H1 (cell line): ENCODE data around the gene HACD1. TPM values are rescaled to one million over a fixed set of nuclear protein-coding genes. Genes with fewer than 3 reads are reported as not detected.

ENCODE experiments used
- CTCF ChIA-PET: fragments of 300-600 bp; sonication (Branson Sonifier 250); formaldehyde crosslinking; loops from one replicate; lab custom pipeline; 2021; ENCODE audit not compliant: partially characterized antibody; lab: Charles Lee
- POLR2A ChIA-PET: fragments of 300-600 bp; sonication (Branson Sonifier 250); formaldehyde crosslinking; loops from one replicate; lab custom pipeline; 2021; ENCODE audit warnings: inconsistent platforms; ENCODE audit not compliant: partially characterized antibody; lab: Charles Lee
- DNase-seq, 2 experiments: peaks; one replicate each; pipeline versions ENCODE4 v3.0.0 to v3.0.0-alpha.2; 2010 to 2022; ENCODE audit warnings: low spot score in 2 of 2, low read depth in 1 of 2, mixed read lengths in 1 of 2
- FAIRE-seq: peaks from 2 replicates; lab custom pipeline; 2011; peaks lifted over from hg19 to GRCh38; lab: Jason Lieb, UNC
- H2AFZ ChIP-seq: 2 replicates; pipeline ENCODE4 v1.8.1; 2012; ENCODE audit warnings: low read length, inconsistent platforms
- H2AK5ac ChIP-seq: 2 replicates; pipeline ENCODE4 v1.6.1; 2013; ENCODE audit warnings: low read depth, low read length
- H2BK120ac ChIP-seq: replicated peaks from 2 replicates; pipeline ENCODE3; 2013; ENCODE audit warnings: low read depth, low read length, inconsistent platforms
- H2BK12ac ChIP-seq: 2 replicates; pipeline ENCODE4 v1.6.1; 2013; ENCODE audit warnings: low read depth, low read length
- H2BK15ac ChIP-seq: 2 replicates; pipeline ENCODE4 v1.6.1; 2013; ENCODE audit warnings: low read length
- H2BK20ac ChIP-seq: 2 replicates; pipeline ENCODE4 v1.6.1; 2013; ENCODE audit warnings: low read length
- H2BK5ac ChIP-seq: 2 replicates; pipeline ENCODE4 v1.6.1; 2013; ENCODE audit warnings: low read depth, low read length
- H3K14ac ChIP-seq: 2 replicates; pipeline ENCODE4 v1.6.1; 2013; ENCODE audit warnings: inconsistent platforms; ENCODE audit not compliant: insufficient read length
- H3K18ac ChIP-seq: 2 replicates; pipeline ENCODE4 v1.6.1; 2013; ENCODE audit warnings: low read length; ENCODE audit errors: extremely low read depth
- H3K23ac ChIP-seq: 2 replicates; pipeline ENCODE4 v1.6.1; 2013; ENCODE audit warnings: inconsistent platforms; ENCODE audit not compliant: insufficient read length
- H3K23me2 ChIP-seq: 2 replicates; pipeline ENCODE4 v1.6.1; 2013; ENCODE audit warnings: low read depth, low read length
- H3K27ac ChIP-seq: 2 replicates; pipeline ENCODE4 v1.6.1; 2011; ENCODE audit warnings: low read depth, low read length, inconsistent platforms
- H3K27me3 ChIP-seq, 4 experiments: replicated peaks in 1 of 4; 1 replicate in 1 of 4; 2 replicates in 3 of 4; pipeline versions ENCODE4 v1.6.1 to v1.8.1; 2011 to 2013; ENCODE audit warnings: low read length in 3 of 4, mild to moderate bottlenecking in 3 of 4, inconsistent platforms in 2 of 4, mixed read lengths in 2 of 4, moderate library complexity in 1 of 4; ENCODE audit not compliant: control insufficient read depth in 3 of 4, insufficient read depth in 3 of 4; ENCODE audit errors: extremely low read depth in 1 of 4
- H3K36me3 ChIP-seq, 4 experiments: 2 replicates each; pipeline versions ENCODE4 v1.6.1 to v1.8.1; 2011 to 2013; ENCODE audit warnings: mild to moderate bottlenecking in 4 of 4, low read length in 3 of 4, moderate library complexity in 2 of 4, control low read depth in 1 of 4, inconsistent platforms in 1 of 4; ENCODE audit not compliant: insufficient read depth in 4 of 4, control insufficient read depth in 2 of 4
- H3K4ac ChIP-seq: replicated peaks from 2 replicates; pipeline ENCODE3; 2013; ENCODE audit warnings: low read length, low read depth, mixed read lengths, inconsistent platforms; ENCODE audit not compliant: insufficient read length
- H3K4me1 ChIP-seq, 4 experiments: replicated peaks in 1 of 4; 1 replicate in 1 of 4; 2 replicates in 3 of 4; pipeline versions ENCODE4 v1.6.1 to v1.8.1; 2011 to 2013; ENCODE audit warnings: low read length in 3 of 4, inconsistent platforms in 2 of 4, mixed read lengths in 1 of 4; ENCODE audit not compliant: insufficient read depth in 4 of 4, control insufficient read depth in 3 of 4
- H3K4me2 ChIP-seq, 2 experiments: 2 replicates each; pipeline versions ENCODE4 v1.6.1 to v1.8.1; 2011 to 2013; ENCODE audit warnings: low read depth in 2 of 2, low read length in 2 of 2, control low read depth in 1 of 2, inconsistent platforms in 1 of 2, mild to moderate bottlenecking in 1 of 2; ENCODE audit not compliant: insufficient read depth in 1 of 2
- H3K4me3 ChIP-seq, 4 experiments: fragments of 200-600, 300-600 bp in 1 of 4; sonication (generic), shearing (Covaris generic), sonication (Bioruptor Twin) in 1 of 4; 2 replicates each; pipeline versions ENCODE4 v1.5.1 to v1.8.1; 2011 to 2016; ENCODE audit warnings: low read length in 4 of 4, low read depth in 3 of 4, control low read depth in 2 of 4, inconsistent platforms in 2 of 4, mild to moderate bottlenecking in 2 of 4, mixed read lengths in 1 of 4, moderate library complexity in 1 of 4; ENCODE audit not compliant: insufficient read depth in 2 of 4; ENCODE audit errors: extremely low read depth in 1 of 4
- H3K56ac ChIP-seq: replicated peaks from 2 replicates; pipeline ENCODE3; 2013; ENCODE audit warnings: low read depth, mild to moderate bottlenecking, mixed read lengths, low read length, inconsistent platforms; ENCODE audit not compliant: insufficient read length
- H3K79me1 ChIP-seq: 2 replicates; pipeline ENCODE4 v1.6.1; 2013; ENCODE audit warnings: low read depth, low read length, control low read depth
- H3K79me2 ChIP-seq, 2 experiments: 2 replicates each; pipeline versions ENCODE4 v1.6.1 to v1.8.1; 2012 to 2013; ENCODE audit warnings: low read length in 2 of 2, mild to moderate bottlenecking in 2 of 2, inconsistent platforms in 1 of 2; ENCODE audit not compliant: insufficient read depth in 2 of 2, control insufficient read depth in 1 of 2
- H3K9ac ChIP-seq, 4 experiments: replicated peaks in 1 of 4; 1 replicate in 1 of 4; 2 replicates in 3 of 4; pipeline versions ENCODE4 v1.6.1 to v1.8.1; 2011 to 2013; ENCODE audit warnings: low read depth in 3 of 4, low read length in 3 of 4, control low read depth in 2 of 4, mild to moderate bottlenecking in 2 of 4, moderate library complexity in 2 of 4, inconsistent platforms in 1 of 4; ENCODE audit errors: extremely low read depth in 1 of 4
- H3K9me3 ChIP-seq, 2 experiments: 2 replicates each; pipeline versions ENCODE4 v1.6.1 to v1.8.1; 2012 to 2013; ENCODE audit warnings: mild to moderate bottlenecking in 2 of 2, moderate library complexity in 2 of 2, control low read depth in 1 of 2, inconsistent platforms in 1 of 2, low read depth in 1 of 2, low read length in 1 of 2, mixed read lengths in 1 of 2; ENCODE audit not compliant: insufficient read depth in 2 of 2
- H4K20me1 ChIP-seq, 2 experiments: replicated peaks in 1 of 2; 2 replicates each; pipeline versions ENCODE3 to v1.8.1; 2011 to 2013; ENCODE audit warnings: inconsistent platforms in 2 of 2, low read length in 2 of 2, mild to moderate bottlenecking in 1 of 2; ENCODE audit not compliant: insufficient read depth in 2 of 2, control insufficient read depth in 1 of 2
- H4K5ac ChIP-seq: 2 replicates; pipeline ENCODE4 v1.6.1; 2013; ENCODE audit warnings: low read length, low read depth, mixed read lengths, inconsistent platforms; ENCODE audit not compliant: insufficient read length
- H4K8ac ChIP-seq: 2 replicates; pipeline ENCODE4 v1.8.0; 2013; ENCODE audit warnings: mild to moderate bottlenecking, moderate library complexity, low read length, inconsistent platforms; ENCODE audit not compliant: insufficient read depth; ENCODE audit errors: extremely low read depth
- H4K91ac ChIP-seq: replicated peaks from 2 replicates; pipeline ENCODE3; 2013; ENCODE audit warnings: low read length, mixed read lengths, inconsistent platforms; ENCODE audit not compliant: insufficient read length
- CTBP2 ChIP-seq: IDR thresholded peaks from 2 replicates; pipeline ENCODE4 v1.7.0; 2011; ENCODE audit warnings: borderline replicate concordance, mild to moderate bottlenecking, moderate library complexity, mixed read lengths, low read length; ENCODE audit not compliant: insufficient read depth, insufficient read length
- EZH2 ChIP-seq: fragments of 200-600 bp; sonication (generic); IDR thresholded peaks from 2 replicates; pipeline ENCODE4 v1.7.1; 2012; ENCODE audit warnings: low read depth, mild to moderate bottlenecking, moderate library complexity, low read length, inconsistent platforms; ENCODE audit not compliant: severe bottlenecking
- KDM4A ChIP-seq: IDR thresholded peaks from one replicate; pipeline ENCODE4 v1.7.1; 2012; ENCODE audit warnings: low read depth, mild to moderate bottlenecking, moderate library complexity, low read length, inconsistent platforms; ENCODE audit not compliant: severe bottlenecking
- POLR2A ChIP-seq, 2 experiments: IDR thresholded peaks; 1 replicate in 1 of 2; 2 replicates in 1 of 2; pipeline ENCODE4 v1.6.1; 2011; ENCODE audit warnings: low read depth in 2 of 2, low read length in 2 of 2, mild to moderate bottlenecking in 2 of 2; ENCODE audit errors: control extremely low read depth in 1 of 2
- POU5F1 ChIP-seq: IDR thresholded peaks from 2 replicates; pipeline ENCODE4 v1.6.1; 2011; ENCODE audit warnings: low read depth, mild to moderate bottlenecking, low read length, moderate library complexity
- WGBS, 2 experiments: shearing (Covaris generic) in 1 of 2; methylation state at CpG; one replicate each; pipeline versions ENCODE4 v1.1.6 to v1.1.7; 2013 to 2015; ENCODE audit warnings: low lambda C conversion rate in 2 of 2, mixed read lengths in 2 of 2, inconsistent platforms in 1 of 2, low coverage in 1 of 2, missing lambda C conversion rate in 1 of 2; ENCODE audit not compliant: insufficient replicate concordance in 2 of 2, insufficient coverage in 1 of 2, insufficient read length in 1 of 2; ENCODE audit errors: extremely low coverage in 1 of 2, missing lambda C conversion rate in 1 of 2; 5-methylcytosine and 5-hydroxymethylcytosine counted together
- polyA plus RNA-seq, 7 experiments: library from polyadenylated mRNA; depleted of rRNA in 3 of 7; stranded (reverse) in 5 of 7; unstranded in 2 of 7; fragments of >200 nt in 5 of 7; fragments of 200-250 nt in 2 of 7; gene quantifications; 1 replicate in 5 of 7; 2 replicates in 1 of 7; 4 replicates in 1 of 7; pipeline versions ENCODE4 v1.2.1 to v1.2.3, GENCODE V29; 2011 to 2013; ENCODE audit warnings: missing spikeins in 2 of 7, mixed read lengths in 2 of 7
- total RNA-seq: library from RNA; stranded (reverse); fragmentation: NEBNext Ultra II Directional; extraction: Animal tissue kit (Norgen Biotek cat#: 25700); gene quantifications from 2 replicates; pipeline ENCODE4 v1.2.1, GENCODE V29; 2021

Gene HACD1
- total and polyA plus RNA-seq, 2 of the 8 experiments (the other 6 are each of a cell fraction or from before 2014, with no cell fraction given) = 18.7 to 30.8 TPM

DNA sequence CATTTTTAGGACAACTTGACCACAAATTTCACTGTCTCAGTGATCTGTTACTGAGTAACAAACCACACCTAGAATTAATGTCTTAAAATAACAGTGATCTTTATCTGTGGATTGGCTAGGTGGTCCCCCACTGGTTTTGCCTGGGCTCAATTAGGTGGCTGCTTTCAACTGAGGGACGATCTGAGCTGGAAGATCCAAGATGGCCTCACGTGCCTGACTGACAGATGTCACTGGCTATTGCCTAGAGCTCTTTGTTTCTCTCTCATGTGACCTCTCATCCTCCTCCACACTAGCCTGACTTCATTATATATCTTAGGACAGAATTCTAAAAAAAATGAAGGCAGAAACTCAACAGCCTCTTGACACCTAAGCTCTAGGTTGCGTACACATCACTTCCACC lies 59.7 kb downstream of the HACD1 start:
- Histone ChIP-seq H3K36me3 (no peaks in the 10 kb centered on the region), H3K79me1 (no peaks in the 10 kb centered on the region), H3K4me1 (peaks cover 0 to 6% (median 2%) of the 10 kb centered on the region in 4 experiments; a peak in 2 of 7 replicates), H4K5ac (no peak overlapping the region), H3K18ac (no peak overlapping the region), H3K4me2 (no peak overlapping the region), H3K9ac (no peak overlapping the region), H2AK5ac (no peak overlapping the region), H3K9me3 (no peaks in the 10 kb centered on the region), H4K20me1 (no peaks in the 10 kb centered on the region), H2AFZ (no peak overlapping the region), H3K4me3 (no peak overlapping the region), H3K79me2 (no peaks in the 10 kb centered on the region), H3K23me2 (no peaks in the 10 kb centered on the region; the same call in 1 of the 2 replicates), H2BK120ac (no peak overlapping the region), H3K27me3 (no peaks in the 10 kb centered on the region), H2BK15ac (no peak overlapping the region), H2BK12ac (no peak overlapping the region), H3K23ac (no peak overlapping the region), H4K91ac (no peak overlapping the region), H3K56ac (no peak overlapping the region), H2BK20ac (no peak overlapping the region), H3K14ac (no peak overlapping the region), H3K4ac (no peak overlapping the region), H2BK5ac (no peak overlapping the region), H3K27ac (no peak overlapping the region), H4K8ac (no peak overlapping the region)
- ChIA-PET POLR2A (no interaction called here), CTCF (interaction anchor here (0.6 kb wide), 1 partner anchor 116 kb away, joined by 3 read pairs; no protein-coding TSS in a partner anchor)
- DNase-seq = no peak
- TF ChIP-seq POLR2A (IDR thresholded peaks at IDR 0.05; ENCODE audit: control extremely low read depth in 1 of 2, low read depth in 2 of 2, low read length in 2 of 2) (no peak), EZH2 (no peak), KDM4A (no peak), CTBP2 (no peak), POU5F1 (no peak)
- WGBS, 2 experiments = 73% methylated on average over 3 of the region's 3 CpGs; no CpG with 5 or more reads in 1 of the 2 experiments
- FAIRE-seq = no peak
